GM13976 (cell line): Measurements from ENCODE around the gene NELL1.

Experiments used
- DNase-seq: peaks from one replicate; pipeline ENCODE4 v3.0.0; 2012; ENCODE audit warnings: low spot score
- in situ Hi-C: fragments of 300-500 bp; cut with MboI; formaldehyde crosslinking; loops from one replicate; pipeline ENCODE4 v1.12.0; 2022; ENCODE audit warnings: low sequenced_read_pairs, mixed read lengths, inconsistent platforms; ENCODE audit not compliant: unreplicated experiment
- TF ChIP-seq, protein P1 (sequence below): IDR thresholded peaks from 2 replicates; pipeline ENCODE4 v1.5.1; 2012; ENCODE audit warnings: borderline replicate concordance, mild to moderate bottlenecking; ENCODE audit not compliant: insufficient read depth; ENCODE audit errors: extremely low read depth, missing control alignments, control extremely low read depth

The NELL1 gene

DNA sequence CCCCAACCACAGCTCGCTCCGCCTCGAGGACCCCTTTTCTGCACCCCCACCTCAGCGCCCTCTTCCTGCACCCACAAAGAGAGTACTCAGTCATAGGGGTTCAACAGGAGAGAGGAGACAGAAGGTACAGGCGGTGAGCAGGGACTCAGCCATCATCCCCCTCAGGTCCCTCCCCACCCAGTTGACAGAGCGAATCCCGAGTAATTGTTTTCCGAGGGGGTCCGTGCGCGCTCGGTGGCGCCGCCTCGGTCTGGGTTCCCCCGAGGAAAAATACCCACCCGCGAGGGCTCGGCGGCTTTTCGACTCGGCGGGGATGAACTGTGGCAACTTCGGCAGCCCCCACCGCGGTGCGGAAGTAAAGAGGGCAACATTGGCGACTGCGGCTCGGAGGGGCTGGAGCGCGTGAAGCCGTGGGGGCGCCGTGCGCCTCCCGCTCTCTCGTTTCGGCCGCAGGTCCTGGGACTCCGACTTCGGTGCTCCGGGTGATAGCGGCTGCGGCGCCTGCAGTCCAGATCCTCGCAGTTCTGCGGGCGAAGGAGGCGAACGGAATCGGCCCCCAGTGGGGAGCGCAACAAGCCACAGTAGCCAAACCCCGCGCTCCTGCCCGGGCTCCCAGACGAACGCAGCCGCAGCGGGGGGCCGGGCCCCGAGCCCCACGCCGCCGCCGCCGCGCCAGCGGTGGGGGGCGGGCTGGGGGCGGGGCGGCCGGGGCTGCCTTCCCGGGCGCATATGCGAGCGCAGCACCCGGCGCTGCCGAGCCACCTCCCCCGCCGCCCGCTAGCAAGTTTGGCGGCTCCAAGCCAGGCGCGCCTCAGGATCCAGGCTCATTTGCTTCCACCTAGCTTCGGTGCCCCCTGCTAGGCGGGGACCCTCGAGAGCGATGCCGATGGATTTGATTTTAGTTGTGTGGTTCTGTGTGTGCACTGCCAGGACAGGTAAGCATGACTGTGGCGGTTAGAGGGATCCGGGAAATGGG is at the start of gene NELL1:
TSS of gene NELL1 (plus strand) at position 743 of the 976 bp plus-strand sequence.
- TF ChIP-seq, protein P1, sequence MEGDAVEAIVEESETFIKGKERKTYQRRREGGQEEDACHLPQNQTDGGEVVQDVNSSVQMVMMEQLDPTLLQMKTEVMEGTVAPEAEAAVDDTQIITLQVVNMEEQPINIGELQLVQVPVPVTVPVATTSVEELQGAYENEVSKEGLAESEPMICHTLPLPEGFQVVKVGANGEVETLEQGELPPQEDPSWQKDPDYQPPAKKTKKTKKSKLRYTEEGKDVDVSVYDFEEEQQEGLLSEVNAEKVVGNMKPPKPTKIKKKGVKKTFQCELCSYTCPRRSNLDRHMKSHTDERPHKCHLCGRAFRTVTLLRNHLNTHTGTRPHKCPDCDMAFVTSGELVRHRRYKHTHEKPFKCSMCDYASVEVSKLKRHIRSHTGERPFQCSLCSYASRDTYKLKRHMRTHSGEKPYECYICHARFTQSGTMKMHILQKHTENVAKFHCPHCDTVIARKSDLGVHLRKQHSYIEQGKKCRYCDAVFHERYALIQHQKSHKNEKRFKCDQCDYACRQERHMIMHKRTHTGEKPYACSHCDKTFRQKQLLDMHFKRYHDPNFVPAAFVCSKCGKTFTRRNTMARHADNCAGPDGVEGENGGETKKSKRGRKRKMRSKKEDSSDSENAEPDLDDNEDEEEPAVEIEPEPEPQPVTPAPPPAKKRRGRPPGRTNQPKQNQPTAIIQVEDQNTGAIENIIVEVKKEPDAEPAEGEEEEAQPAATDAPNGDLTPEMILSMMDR = no peak
- in situ Hi-C loops = no loop called here
- DNase-seq = peak; percentile 25

DNA sequence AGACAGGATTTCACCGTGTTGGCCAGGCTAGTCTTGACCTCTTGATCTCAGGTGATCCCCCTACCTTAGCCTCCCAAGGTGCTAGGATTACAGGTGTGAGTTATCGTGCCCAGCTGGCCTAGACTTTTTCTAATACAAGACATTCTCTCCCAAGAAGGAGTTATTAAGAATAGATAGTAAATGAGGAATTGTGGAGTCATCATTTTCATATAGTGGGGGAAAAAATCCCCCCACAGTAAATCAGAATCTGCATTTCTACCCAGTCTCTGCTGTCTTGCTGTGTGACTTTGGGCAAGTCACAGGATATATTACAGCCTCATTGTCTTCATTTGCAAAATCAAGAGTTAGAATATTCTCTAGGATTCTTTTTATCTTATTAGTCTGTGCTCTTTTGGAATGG is 48.4 kb upstream of the NELL1 start:
- no peak for DNase-seq
- in situ Hi-C loops = loop anchor here (25.0 kb wide), 1 partner anchor 484 kb away; no protein-coding TSS in a partner anchor
- TF ChIP-seq, protein P1 = no peak

DNA sequence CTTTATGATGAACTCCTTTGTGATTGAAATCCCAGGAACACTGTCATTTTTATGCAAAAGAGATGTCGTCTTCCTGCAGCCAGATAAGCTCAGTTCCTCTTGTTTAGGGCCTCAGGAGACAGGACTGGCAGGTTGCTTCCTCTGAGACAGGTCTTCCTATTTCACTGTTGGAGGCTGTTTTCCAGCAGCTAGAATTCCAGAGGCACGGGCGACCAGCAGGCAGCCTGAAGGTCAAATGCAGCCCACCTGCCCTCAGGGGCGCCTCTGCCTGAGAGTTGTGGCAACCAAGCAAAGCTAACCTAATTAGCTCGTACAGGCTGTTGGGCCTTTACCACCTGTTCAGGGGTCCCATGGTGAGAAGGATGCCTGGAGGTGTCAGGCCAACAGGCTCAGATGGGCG is 47.7 kb upstream of the NELL1 start:
- in situ Hi-C loops = loop anchor here (25.0 kb wide), 1 partner anchor 484 kb away; no protein-coding TSS in a partner anchor
- TF ChIP-seq, protein P1 = no peak
- no peak for DNase-seq

DNA sequence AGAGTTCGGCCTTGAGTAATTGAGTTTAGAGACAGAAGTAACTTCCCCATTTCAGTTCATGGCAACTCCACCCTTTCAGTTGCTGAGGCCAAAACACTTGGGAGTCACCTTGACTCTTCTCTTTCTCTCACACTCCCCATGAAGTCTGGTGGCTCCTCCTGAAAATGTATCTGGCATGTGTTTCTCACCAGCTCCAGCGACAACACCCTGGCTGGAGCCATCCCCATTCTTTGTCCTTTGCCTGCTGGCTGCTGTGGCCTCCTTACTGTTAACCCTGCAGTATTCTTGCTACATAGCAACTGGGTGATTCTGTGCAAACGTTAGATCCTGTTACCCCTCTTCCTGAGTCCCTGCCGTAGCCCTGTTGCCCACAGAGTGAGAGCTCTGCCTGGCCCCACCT is 46.1 kb upstream of the NELL1 start:
- in situ Hi-C loops = loop anchor here (25.0 kb wide), 1 partner anchor 486 kb away; no protein-coding TSS in a partner anchor
- TF ChIP-seq, protein P1 = no peak
- no peak for DNase-seq

DNA sequence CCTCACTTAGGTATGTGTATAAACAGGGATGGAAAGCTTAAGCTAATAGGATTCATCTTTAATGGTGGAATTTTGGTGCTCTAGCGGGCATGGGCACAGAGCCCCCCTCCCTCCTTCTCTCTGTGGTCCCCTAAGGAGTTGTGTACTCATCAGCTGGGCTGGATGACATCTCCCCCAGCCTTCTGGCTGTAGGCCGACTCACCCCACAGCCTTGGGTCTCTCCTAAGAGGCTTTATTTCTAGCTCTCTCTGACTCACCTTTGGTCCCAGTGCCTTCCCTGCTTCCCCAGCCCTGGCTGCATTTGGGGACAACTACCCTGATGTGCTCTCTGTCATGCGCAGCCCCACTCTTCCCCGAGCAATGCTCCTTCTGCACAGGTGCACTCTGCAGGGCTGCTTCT is 43.1 kb upstream of the NELL1 start:
- no peak for DNase-seq
- TF ChIP-seq, protein P1 = no peak
- in situ Hi-C loops = loop anchor here (25.0 kb wide), 1 partner anchor 886 kb away; no protein-coding TSS in a partner anchor

DNA sequence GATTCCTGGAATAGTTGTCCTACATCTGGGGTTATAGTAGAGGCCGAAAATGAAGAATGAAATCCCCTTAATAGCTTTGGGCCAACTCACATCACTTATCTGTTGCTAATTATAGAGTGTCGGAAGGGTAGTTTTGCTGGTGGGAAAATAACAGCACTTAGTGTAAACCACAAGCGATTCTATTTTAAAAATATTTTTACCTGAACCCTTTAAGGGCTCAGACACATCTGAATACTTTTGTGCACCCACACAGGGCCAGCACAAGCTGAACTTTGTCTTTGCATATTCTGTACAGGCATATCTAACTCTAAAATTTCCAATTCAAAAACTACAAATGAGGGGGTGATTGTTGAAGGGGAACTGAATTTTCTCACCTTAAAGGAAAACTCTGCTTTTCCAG is 42.4 kb upstream of the NELL1 start:
- TF ChIP-seq, protein P1 = no peak
- in situ Hi-C loops = loop anchor here (25.0 kb wide), 1 partner anchor 885 kb away; no protein-coding TSS in a partner anchor
- no peak for DNase-seq
